Cardiac fibroblast (primary cell): ENCODE results near the gene SETD5.

Source experiments
- DNase-seq, 2 donors: peaks; one replicate each; pipeline versions ENCODE4 v3.0.0 to v3.0.0-alpha.2; 2010; ENCODE audit warnings: low read depth in 2 of 2
- H3K4me3 ChIP-seq, 2 donors: replicated peaks in 1 of 2; 1 replicate in 1 of 2; 2 replicates in 1 of 2; pipeline ENCODE4 v1.5.1; 2011; ENCODE audit warnings: low read depth in 2 of 2, low read length in 2 of 2, mild to moderate bottlenecking in 2 of 2, moderate library complexity in 1 of 2
- TF ChIP-seq, protein P1 (sequence below): IDR thresholded peaks from one replicate; pipeline ENCODE4 v1.5.1; 2011; ENCODE audit warnings: low read depth, mild to moderate bottlenecking, low read length, inconsistent platforms

The SETD5 gene

GRCh38 chr3:9508781-9509180, 111.4 kb downstream of the SETD5 start:
- no peak for DNase-seq
- TF ChIP-seq, protein P1, sequence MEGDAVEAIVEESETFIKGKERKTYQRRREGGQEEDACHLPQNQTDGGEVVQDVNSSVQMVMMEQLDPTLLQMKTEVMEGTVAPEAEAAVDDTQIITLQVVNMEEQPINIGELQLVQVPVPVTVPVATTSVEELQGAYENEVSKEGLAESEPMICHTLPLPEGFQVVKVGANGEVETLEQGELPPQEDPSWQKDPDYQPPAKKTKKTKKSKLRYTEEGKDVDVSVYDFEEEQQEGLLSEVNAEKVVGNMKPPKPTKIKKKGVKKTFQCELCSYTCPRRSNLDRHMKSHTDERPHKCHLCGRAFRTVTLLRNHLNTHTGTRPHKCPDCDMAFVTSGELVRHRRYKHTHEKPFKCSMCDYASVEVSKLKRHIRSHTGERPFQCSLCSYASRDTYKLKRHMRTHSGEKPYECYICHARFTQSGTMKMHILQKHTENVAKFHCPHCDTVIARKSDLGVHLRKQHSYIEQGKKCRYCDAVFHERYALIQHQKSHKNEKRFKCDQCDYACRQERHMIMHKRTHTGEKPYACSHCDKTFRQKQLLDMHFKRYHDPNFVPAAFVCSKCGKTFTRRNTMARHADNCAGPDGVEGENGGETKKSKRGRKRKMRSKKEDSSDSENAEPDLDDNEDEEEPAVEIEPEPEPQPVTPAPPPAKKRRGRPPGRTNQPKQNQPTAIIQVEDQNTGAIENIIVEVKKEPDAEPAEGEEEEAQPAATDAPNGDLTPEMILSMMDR, result no peak
- no peak overlapping the region for H3K4me3 ChIP-seq

DNA sequence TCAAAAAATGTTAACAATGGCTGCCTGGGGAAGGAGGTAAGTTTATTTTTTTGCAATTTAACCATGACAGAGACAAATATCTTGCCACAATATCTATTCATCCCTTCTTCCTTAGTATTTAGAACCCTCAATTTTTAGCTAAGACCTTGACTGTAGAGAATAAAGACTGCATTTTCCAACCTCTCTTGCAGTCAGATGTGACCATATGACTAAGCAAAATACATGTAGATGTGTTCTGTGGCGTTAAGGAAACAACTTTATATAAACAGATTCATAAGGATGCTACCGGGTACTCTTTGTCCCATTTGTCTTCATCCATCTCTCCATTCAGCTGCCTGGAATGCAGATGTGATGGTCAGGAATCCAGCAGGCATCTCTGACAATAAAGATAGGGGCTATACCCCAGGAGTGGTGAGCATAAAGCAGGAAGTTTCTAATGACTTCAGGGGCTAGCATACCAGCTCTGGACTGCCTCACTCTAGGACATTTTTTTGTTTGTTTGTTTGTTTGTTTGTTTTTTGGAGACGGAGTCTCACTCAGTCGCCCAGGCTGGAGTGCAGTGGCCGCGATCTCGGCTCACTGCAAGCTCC, 115.1 kb downstream of the SETD5 start:
- TF ChIP-seq, protein P1, result no peak
- DNase-seq, result no peak
- no peak overlapping the region for H3K4me3 ChIP-seq

DNA sequence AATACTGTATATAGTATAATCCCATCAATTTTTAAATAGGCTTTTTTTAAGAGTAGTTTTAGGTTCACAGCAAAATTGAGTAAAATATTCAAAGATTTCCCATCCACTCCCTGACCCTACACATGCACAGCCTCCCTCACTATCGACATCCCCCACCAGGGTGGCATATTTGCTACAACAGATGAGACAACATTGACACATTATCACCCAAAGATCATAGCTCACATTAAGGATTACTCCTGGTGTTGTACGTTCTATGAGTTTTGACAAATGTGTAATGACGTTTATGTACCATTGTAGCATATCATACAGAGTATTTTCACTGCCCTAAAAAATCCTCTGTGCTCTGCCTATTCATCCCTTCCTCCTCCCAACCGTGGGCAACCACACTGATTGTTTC, 116.9 kb downstream of the SETD5 start:
- no peak overlapping the region for H3K4me3 ChIP-seq
- TF ChIP-seq, protein P1, result no peak
- no peak for DNase-seq

- TF ChIP-seq, protein P1, result no peak
- DNase-seq, result no peak
- H3K4me3 ChIP-seq, result no peak overlapping the region
Observed at GRCh38 chr3:9514956-9515355, 117.5 kb downstream of the SETD5 start.

- H3K4me3 ChIP-seq, result no peak overlapping the region
- DNase-seq, result no peak
- TF ChIP-seq, protein P1, result no peak
Observed at GRCh38 chr3:9525078-9525477, 127.7 kb downstream of the SETD5 start.
